SU-DHL-6 (cell line): ENCODE data around the gene PCMT1.

Experiments
- H2AFZ ChIP-seq: fragments of 200-600 bp; sonication (generic); 2 replicates; pipeline ENCODE4 v1.6.1; 2014; ENCODE audit warnings: low read depth, mild to moderate bottlenecking, moderate library complexity, mixed read lengths, antibody characterized with exemption, low read length; ENCODE audit not compliant: severe bottlenecking
- H3F3A ChIP-seq: fragments of 200-600 bp; shearing (Covaris generic); 2 replicates; pipeline ENCODE4 v1.6.0; 2016; ENCODE audit warnings: antibody characterized with exemption, mild to moderate bottlenecking; ENCODE audit not compliant: insufficient read depth
- H3K27ac ChIP-seq: fragments of 200-600 bp; sonication (generic); 2 replicates; pipeline ENCODE4 v1.5.1; 2016; ENCODE audit warnings: low read depth, mild to moderate bottlenecking, low read length, moderate library complexity, mixed read lengths
- H3K27me3 ChIP-seq: fragments of 200-600 bp; sonication (generic), shearing (Covaris generic); 2 replicates; pipeline ENCODE4 v1.6.0; 2014; ENCODE audit warnings: mild to moderate bottlenecking, low read length
- H3K36me3 ChIP-seq: fragments of 200-600 bp; sonication (generic); 2 replicates; pipeline ENCODE4 v1.6.1; 2014; ENCODE audit warnings: mild to moderate bottlenecking, low read length, mixed read lengths
- H3K4me2 ChIP-seq: fragments of 300-600, 200-600 bp; shearing (Covaris generic), sonication (generic); 2 replicates; pipeline ENCODE4 v1.6.0; 2014; ENCODE audit warnings: low read length, low read depth, mild to moderate bottlenecking; ENCODE audit not compliant: poor library complexity, severe bottlenecking
- H3K4me3 ChIP-seq: fragments of 200-600 bp; sonication (generic); 2 replicates; pipeline ENCODE4 v1.5.1; 2014; ENCODE audit warnings: antibody characterized with exemption, low read length, mild to moderate bottlenecking, mixed read lengths; ENCODE audit not compliant: insufficient read depth, poor library complexity, severe bottlenecking
- H3K79me2 ChIP-seq: fragments of 200-600 bp; sonication (generic); 2 replicates; pipeline ENCODE4 v1.6.1; 2014; ENCODE audit warnings: mild to moderate bottlenecking, low read length, moderate library complexity; ENCODE audit not compliant: insufficient read depth
- H3K9ac ChIP-seq: fragments of 200-600 bp; sonication (generic); 2 replicates; pipeline ENCODE4 v1.7.0; 2014; ENCODE audit warnings: mild to moderate bottlenecking, low read length
- H3K9me2 ChIP-seq: fragments of 200-600 bp; sonication (generic); replicated peaks from 2 replicates; pipeline ENCODE4 v1.6.1; 2014; ENCODE audit warnings: low read length; ENCODE audit not compliant: insufficient read depth
- H3K9me3 ChIP-seq: fragments of 200-600 bp; sonication (generic); 2 replicates; pipeline ENCODE4 v1.6.1; 2014; ENCODE audit warnings: low read length, mixed read lengths; ENCODE audit not compliant: insufficient read depth
- H4K20me1 ChIP-seq: fragments of 200-600 bp; sonication (generic); 2 replicates; pipeline ENCODE4 v1.6.1; 2014; ENCODE audit warnings: low read depth, mild to moderate bottlenecking, antibody characterized with exemption, low read length, moderate library complexity, mixed read lengths
- CTCF ChIP-seq: fragments of 200-600 bp; sonication (generic); IDR thresholded peaks from one replicate; pipeline ENCODE4 v1.5.1; 2017; ENCODE audit warnings: antibody characterized with exemption, mild to moderate bottlenecking, low read length, moderate library complexity; ENCODE audit not compliant: insufficient read depth, poor library complexity, severe bottlenecking
- EZH2phosphoT487 ChIP-seq: fragments of 200-600 bp; sonication (generic), shearing (Covaris generic); conservative IDR thresholded peaks from 2 replicates; pipeline ENCODE4 v1.6.1; 2018; ENCODE audit warnings: mild to moderate bottlenecking, antibody characterized with exemption, low read length, moderate library complexity, mixed read lengths

The PCMT1 gene

GRCh38 chr6:149769676-149770075 is 20.1 kb downstream of the PCMT1 start:
- Histone ChIP-seq H3K79me2 (peaks cover 54% of the 10 kb centered on the region), H3K27ac (no peak overlapping the region), H3K27me3 (no peaks in the 10 kb centered on the region), H3K4me2 (no peak overlapping the region), H4K20me1 (peaks cover 6% of the 10 kb centered on the region; the same call in 1 of the 2 replicates), H3K36me3 (peaks cover 40% of the 10 kb centered on the region), H2AFZ (no peak overlapping the region), H3F3A (no peaks in the 10 kb centered on the region), H3K9me2 (no peaks in the 10 kb centered on the region), H3K9ac (no peak overlapping the region), H3K4me3 (no peak overlapping the region), H3K9me3 (no peaks in the 10 kb centered on the region)
- TF ChIP-seq CTCF (no peak), EZH2phosphoT487 (no peak)

- H3F3A ChIP-seq, result 0 out of 2 replicates have a peak, but pooled peaks cover 3% of the 10 kb centered on the region
- peaks cover 42% of the 10 kb centered on the region for H3K79me2 ChIP-seq
- peaks cover 6% of the 10 kb centered on the region; the same call in 1 of the 2 replicates for H4K20me1 ChIP-seq
- H3K4me2 ChIP-seq, result no peak overlapping the region
- no peak overlapping the region for H2AFZ ChIP-seq
- H3K36me3 ChIP-seq, result peaks cover 34% of the 10 kb centered on the region
- no peaks in the 10 kb centered on the region for H3K9me3 ChIP-seq
- no peak for TF ChIP-seq EZH2phosphoT487
- no peak for TF ChIP-seq CTCF
- no peak overlapping the region for H3K9ac ChIP-seq
- H3K9me2 ChIP-seq, result no peaks in the 10 kb centered on the region
- no peak overlapping the region for H3K4me3 ChIP-seq
- H3K27ac ChIP-seq, result no peak overlapping the region
- H3K27me3 ChIP-seq, result no peaks in the 10 kb centered on the region
Measured at GRCh38 chr6:149771185-149771584, 21.6 kb downstream of the PCMT1 start.

- Histone ChIP-seq H3K36me3 (peaks cover 32% of the 10 kb centered on the region; the same call in 1 of the 2 replicates), H4K20me1 (peaks cover 6% of the 10 kb centered on the region; the same call in 1 of the 2 replicates), H3K27ac (no peak overlapping the region), H3K9ac (no peak overlapping the region), H3F3A (0 out of 2 replicates have a peak, but pooled peaks cover 3% of the 10 kb centered on the region), H3K9me3 (no peaks in the 10 kb centered on the region), H3K27me3 (no peaks in the 10 kb centered on the region), H3K9me2 (no peaks in the 10 kb centered on the region), H3K4me2 (no peak overlapping the region), H2AFZ (no peak overlapping the region), H3K79me2 (peaks cover 36% of the 10 kb centered on the region), H3K4me3 (no peak overlapping the region)
- TF ChIP-seq CTCF, result no peak
- TF ChIP-seq EZH2phosphoT487, result no peak
Measured at GRCh38 chr6:149771925-149772324, 22.4 kb downstream of the PCMT1 start.
